ENCODE data around the gene CPSF4L. TPM values are rescaled to one million over a fixed set of nuclear protein-coding genes. Genes with fewer than 3 reads are reported as not detected.
A peak's percentile ranks its signal among the peaks of the same experiment; 100 is the strongest.
"Not testable (repeated sequence)": the region's sequence is repeated elsewhere in the genome, so short reads cannot be mapped to it uniquely, and the experiment has no call there.

CPSF4L gene
- total RNA-seq, result not detected

- DNase-seq (ENCODE audit: low read depth in 2 of 3, low spot score in 2 of 3), result no peak
Measured at GRCh38 chr17:73261617-73261951, at the start of gene CPSF4L. TSS of gene CPSF4L (minus strand) at chr17:73261880. CDS start at chr17:73261818, 62 bp downstream.

GRCh38 chr17:73311428-73311780, 49.7 kb upstream of the CPSF4L start:
- DNase-seq (ENCODE audit: low read depth in 2 of 3, low spot score in 2 of 3), result no peak

- DNase-seq (ENCODE audit: low read depth in 2 of 3, low spot score in 2 of 3), result peak in 1 of 3 donors; percentile 12
Measured at GRCh38 chr17:73309727-73310596, 48.3 kb upstream of the CPSF4L start.

GRCh38 chr17:73308959-73309358, 47.3 kb upstream of the CPSF4L start:
- DNase-seq (ENCODE audit: low read depth in 2 of 3, low spot score in 2 of 3), result not testable (repeated sequence)

- no peak for DNase-seq (ENCODE audit: low read depth in 2 of 3, low spot score in 2 of 3)
Measured at GRCh38 chr17:73308017-73308823, 46.5 kb upstream of the CPSF4L start.

- no peak for DNase-seq (ENCODE audit: low read depth in 2 of 3, low spot score in 2 of 3)
Measured at GRCh38 chr17:73307130-73307529, 45.5 kb upstream of the CPSF4L start.

- no peak for DNase-seq (ENCODE audit: low read depth in 2 of 3, low spot score in 2 of 3)
Measured at GRCh38 chr17:73305845-73306836, 44.5 kb upstream of the CPSF4L start.

GRCh38 chr17:73304971-73305812, 43.5 kb upstream of the CPSF4L start:
- DNase-seq (ENCODE audit: low read depth in 2 of 3, low spot score in 2 of 3), result peak in 1 of 3 donors; percentile 36

GRCh38 chr17:73304438-73304837, 42.8 kb upstream of the CPSF4L start:
- no peak for DNase-seq (ENCODE audit: low read depth in 2 of 3, low spot score in 2 of 3)

GRCh38 chr17:73302189-73302588, 40.5 kb upstream of the CPSF4L start:
- no peak for DNase-seq (ENCODE audit: low read depth in 2 of 3, low spot score in 2 of 3)

GRCh38 chr17:73301369-73301768, 39.7 kb upstream of the CPSF4L start:
- DNase-seq (ENCODE audit: low read depth in 2 of 3, low spot score in 2 of 3), result no peak

GRCh38 chr17:73300392-73300791, 38.7 kb upstream of the CPSF4L start:
- no peak for DNase-seq (ENCODE audit: low read depth in 2 of 3, low spot score in 2 of 3)

- DNase-seq (ENCODE audit: low read depth in 2 of 3, low spot score in 2 of 3), result peak in 1 of 3 donors; percentile 78
Measured at GRCh38 chr17:73297934-73298861, 36.5 kb upstream of the CPSF4L start.

GRCh38 chr17:73293480-73293911, 31.8 kb upstream of the CPSF4L start:
- no peak for DNase-seq (ENCODE audit: low read depth in 2 of 3, low spot score in 2 of 3)

GRCh38 chr17:73293031-73293430, 31.4 kb upstream of the CPSF4L start:
- DNase-seq (ENCODE audit: low read depth in 2 of 3, low spot score in 2 of 3), result no peak

GRCh38 chr17:73292031-73292531, 30.4 kb upstream of the CPSF4L start:
- no peak for DNase-seq (ENCODE audit: low read depth in 2 of 3, low spot score in 2 of 3)

- no peak for DNase-seq (ENCODE audit: low read depth in 2 of 3, low spot score in 2 of 3)
Measured at GRCh38 chr17:73291260-73291801, 29.7 kb upstream of the CPSF4L start.
